K562 (cell line): ENCODE results near the gene MBNL1. TPM values are rescaled to one million over a fixed set of nuclear protein-coding genes. Genes with fewer than 3 reads are reported as not detected.

ENCODE experiments used
- ATAC-seq: fragments of 200-7000 bp; cut with Tn5 transposase; 3 replicates; pipeline ENCODE4 v1.9.1; 2020; ENCODE audit warnings: moderate library complexity
- BruUV-seq: library from RNA; stranded (reverse); fragments of 400-500 nt; replicated peaks from 2 replicates; lab custom pipeline; 2021; lab: Mats Ljungman, UMichigan
- CTCF ChIA-PET: fragments of 300-600 bp; formaldehyde crosslinking; extraction: SDS; loops from one replicate; lab custom pipeline; 2021; ENCODE audit warnings: low intra/inter-chr PET ratio; lab: Yijun Ruan, JAX
- POLR2A ChIA-PET: fragments of 300-600, 350-650 bp; sonication (Branson Sonifier 250); formaldehyde crosslinking; extraction: SDS; loops from one replicate; lab custom pipeline; 2021; ENCODE audit warnings: antibody characterized with exemption, inconsistent platforms; lab: Yijun Ruan, JAX
- DNase-seq, 4 experiments: peaks; one replicate each; pipeline versions ENCODE4 v3.0.0 to v3.0.0-alpha.2; 2011 to 2018; ENCODE audit warnings: low spot score in 3 of 4, mixed read lengths in 3 of 4; ENCODE audit errors: extremely low read depth in 1 of 4
- FAIRE-seq: peaks from 2 replicates; lab custom pipeline; 2011; peaks lifted over from hg19 to GRCh38; lab: Jason Lieb, UNC
- H2AFZ ChIP-seq: 2 replicates; pipeline ENCODE4 v1.6.0; 2011; ENCODE audit warnings: low read depth, low read length, control low read depth, inconsistent platforms
- H3K27ac ChIP-seq: fragments of 200-600 bp; 3 replicates; pipeline ENCODE4 v1.8.0; 2011; ENCODE audit warnings: low read depth, mild to moderate bottlenecking, control low read depth, inconsistent platforms, low read length, moderate library complexity, mixed read lengths; ENCODE audit errors: extremely low read depth
- H3K27me3 ChIP-seq, 2 experiments: fragments of 300-600 bp in 1 of 2; 2 replicates in 1 of 2; 3 replicates in 1 of 2; pipeline versions ENCODE4 v1.6.0 to v1.8.0; 2011; ENCODE audit warnings: inconsistent platforms in 2 of 2, low read length in 2 of 2, mild to moderate bottlenecking in 1 of 2, mixed read lengths in 1 of 2, moderate library complexity in 1 of 2; ENCODE audit not compliant: control insufficient read depth in 2 of 2, insufficient read depth in 2 of 2
- H3K36me3 ChIP-seq: fragments of 300-600 bp; 3 replicates; pipeline ENCODE4 v1.8.0; 2011; ENCODE audit warnings: mild to moderate bottlenecking, low read length, inconsistent platforms; ENCODE audit not compliant: control insufficient read depth, insufficient read depth
- H3K4me1 ChIP-seq, 2 experiments: fragments of 200-600 bp in 1 of 2; replicated peaks in 1 of 2; 2 replicates in 1 of 2; 3 replicates in 1 of 2; pipeline versions ENCODE4 v1.5.1 to v1.8.0; 2011; ENCODE audit warnings: inconsistent platforms in 2 of 2, low read length in 2 of 2, mild to moderate bottlenecking in 1 of 2, mixed read lengths in 1 of 2, moderate library complexity in 1 of 2; ENCODE audit not compliant: control insufficient read depth in 2 of 2, insufficient read depth in 2 of 2
- H3K4me2 ChIP-seq: 2 replicates; pipeline ENCODE4 v1.6.1; 2011; ENCODE audit warnings: low read length, control low read depth, inconsistent platforms, mixed read lengths; ENCODE audit not compliant: insufficient read depth
- H3K4me3 ChIP-seq: fragments of 200-600 bp; sonication (generic), shearing (Covaris generic); 2 replicates; pipeline ENCODE4 v1.5.1; 2016; ENCODE audit warnings: control low read depth, inconsistent platforms
- H3K79me2 ChIP-seq: fragments of 200-600 bp; 3 replicates; pipeline ENCODE4 v1.8.0; 2011; ENCODE audit warnings: low read length, inconsistent platforms; ENCODE audit not compliant: control insufficient read depth, insufficient read depth
- H3K9ac ChIP-seq, 2 experiments: 2 replicates each; pipeline versions ENCODE4 v1.6.0 to v1.6.1; 2011; ENCODE audit warnings: low read depth in 2 of 2, low read length in 2 of 2, control low read depth in 1 of 2, inconsistent platforms in 1 of 2, mild to moderate bottlenecking in 1 of 2, mixed read lengths in 1 of 2; ENCODE audit not compliant: insufficient read depth in 1 of 2
- H3K9me1 ChIP-seq: one replicate; pipeline ENCODE4 v1.6.0; 2011; ENCODE audit warnings: inconsistent platforms, mild to moderate bottlenecking, low read length, moderate library complexity; ENCODE audit not compliant: control insufficient read depth, insufficient read depth
- H3K9me3 ChIP-seq: replicated peaks from 2 replicates; pipeline ENCODE4 v1.5.1; 2011; ENCODE audit warnings: low read depth, low read length, inconsistent platforms; ENCODE audit not compliant: control insufficient read depth, insufficient read depth
- H4K20me1 ChIP-seq: replicated peaks from 2 replicates; pipeline ENCODE4 v1.6.1; 2011; ENCODE audit warnings: low read length, inconsistent platforms, mixed read lengths; ENCODE audit not compliant: control insufficient read depth, insufficient read depth
- KAT7 ChIP-seq: sonication (generic); formaldehyde crosslinking; IDR thresholded peaks from 2 replicates; pipeline ENCODE4 v1.8.0; 2022; ENCODE audit warnings: missing genetic modification reagents, mild to moderate bottlenecking, borderline replicate concordance
- PREB ChIP-seq: sonication (generic); formaldehyde crosslinking; IDR thresholded peaks from 2 replicates; pipeline ENCODE4 v1.8.1; 2023; ENCODE audit warnings: mild to moderate bottlenecking, missing genetic modification reagents
- RBM17 ChIP-seq: fragments of 200-400 bp; formaldehyde crosslinking; IDR thresholded peaks from 2 replicates; pipeline ENCODE4 v1.6.1; 2017; ENCODE audit warnings: low read depth, mild to moderate bottlenecking, low read length, borderline replicate concordance
- TAF15 ChIP-seq: fragments of 200-400 bp; formaldehyde crosslinking; IDR thresholded peaks from 2 replicates; pipeline ENCODE4 v1.6.1; 2017; ENCODE audit warnings: mild to moderate bottlenecking, low read depth, low read length, moderate library complexity
- ZBTB34 ChIP-seq: fragments of 250-450 bp; sonication (Bioruptor Pico); IDR thresholded peaks from 2 replicates; pipeline ENCODE4 v1.8.0; 2021; ENCODE audit warnings: mild to moderate bottlenecking, moderate library complexity
- ZKSCAN3 ChIP-seq: fragments of 250-450 bp; sonication (Bioruptor Pico); IDR thresholded peaks from 2 replicates; pipeline ENCODE4 v1.4.0; 2020
- ZNF449 ChIP-seq: fragments of 250-450 bp; sonication (Bioruptor Pico); IDR thresholded peaks from 2 replicates; pipeline ENCODE4 v1.8.0; 2022; ENCODE audit warnings: moderate library complexity, mild to moderate bottlenecking, inconsistent platforms
- ZNF551 ChIP-seq: fragments of 250-450 bp; sonication (Bioruptor Pico); IDR thresholded peaks from 2 replicates; pipeline ENCODE4 v1.5.0; 2021; ENCODE audit warnings: mild to moderate bottlenecking, moderate library complexity
- ZNF586 ChIP-seq: fragments of 450-650 bp; formaldehyde crosslinking; conservative IDR thresholded peaks from 2 replicates; pipeline ENCODE4 v1.4.0; 2020; ENCODE audit warnings: mild to moderate bottlenecking, moderate library complexity
- ZNF644 ChIP-seq: fragments of 200-800 bp; sonication (Bioruptor generic); IDR thresholded peaks from 2 replicates; pipeline ENCODE4 v1.6.1; 2016; ENCODE audit warnings: low read depth, missing genetic modification characterization, missing compliant biosample characterization
- WGBS: fragments of 100-300 bp; shearing (Covaris generic); methylation state at CpG from one replicate; pipeline ENCODE4 v1.1.6; 2016; ENCODE audit warnings: low coverage, mixed read lengths; ENCODE audit not compliant: insufficient coverage; ENCODE audit errors: missing lambda C conversion rate; 5-methylcytosine and 5-hydroxymethylcytosine counted together
- in situ Hi-C: fragments of 300-500 bp; cut with MboI; formaldehyde crosslinking; loops from 4 replicates; pipeline ENCODE4 v1.15.0; 2018; ENCODE audit warnings: inconsistent platforms, mixed read lengths
- intact Hi-C: fragments of 100-400 bp; cut with micrococcal nuclease; formaldehyde crosslinking; loops from 2 replicates; pipeline ENCODE4 v1.14.2; 2022
- polyA plus RNA-seq, 8 experiments: library from polyadenylated mRNA; depleted of rRNA in 4 of 8; stranded (reverse) in 5 of 8; unstranded in 3 of 8; fragments of >200 nt; fragmentation: Nextera tagmentation in 2 of 8; fragmentation: Illumina TruSeq in 1 of 8; extraction: Ambion mirVana in 2 of 8; extraction: Trizol in 1 of 8; gene quantifications; 2 replicates each; pipeline versions ENCODE4 v1.2.1 to v1.2.3, GENCODE V29; 2011 to 2014; ENCODE audit warnings: inconsistent platforms in 1 of 8, missing spikeins in 1 of 8
- total RNA-seq, 7 experiments: library from RNA; depleted of rRNA in 6 of 7; stranded (reverse); fragments of >200 nt in 6 of 7; fragmentation: Illumina TruSeq in 2 of 7; extraction: Trizol in 2 of 7; gene quantifications; 2 replicates each; pipeline versions ENCODE4 v1.2.1 to v1.2.3, GENCODE V29; 2011 to 2021; ENCODE audit warnings: low replicate concordance in 1 of 7
- TF ChIP-seq, protein P1 (sequence below): fragments of 250-450 bp; sonication (Bioruptor Pico); IDR thresholded peaks from 2 replicates; pipeline ENCODE4 v1.5.0; 2021; ENCODE audit warnings: mild to moderate bottlenecking, moderate library complexity

The MBNL1 gene
- total and polyA plus RNA-seq, 9 of the 15 experiments (the other 6 are each of a cell fraction or from before 2014, with no cell fraction given) = 70.3 to 243 (median 220) TPM

GRCh38 chr3:152269831-152270734 lies 1.4 kb downstream of the MBNL1 start (continued):
- no peak for TF ChIP-seq RBM17

GRCh38 chr3:152270937-152271336 lies 2.2 kb downstream of the MBNL1 start:
- ATAC-seq (peak; percentile 12), FAIRE-seq (no peak), DNase-seq (no peak)
- no TSS peak for BruUV-seq
- Histone ChIP-seq H3K9me3 (no peaks in the 10 kb centered on the region), H3K79me2 (peaks cover 99% of the 10 kb centered on the region), H3K9me1 (no peaks in the 10 kb centered on the region), H2AFZ (no peak overlapping the region), H3K4me3 (peak overlapping the region; percentile 75), H3K36me3 (peaks cover 14% of the 10 kb centered on the region; the same call in 2 of the 3 replicates), H3K4me1 (peaks cover 22 to 25% of the 10 kb centered on the region in 2 experiments; a peak in 4 of 5 replicates), H3K9ac (peak overlapping the region; percentile 10 to 91; a peak in 3 of 4 replicates), H3K4me2 (peak overlapping the region; percentile 82), H3K27me3 (no peaks in the 10 kb centered on the region), H3K27ac (peak overlapping the region; percentile 96), H4K20me1 (no peaks in the 10 kb centered on the region; the same call in 1 of the 2 replicates)
- in situ Hi-C loops = no loop called here
- ChIA-PET POLR2A (interaction anchor here (4.9 kb wide), 1 partner anchor 27 kb away, joined by 35 read pairs; no protein-coding TSS in a partner anchor), CTCF (no interaction called here)
- intact Hi-C loops = loop anchor here (1.0 to 10.0 kb wide), 6 partner anchors 20 to 1666 kb away; partner anchors contain the start of genes RAP2B and SELENOT
- WGBS = 0% methylated on average over 1 of the region's 1 CpG
- TF ChIP-seq PREB (CRISPR knock-in tag) = no peak
- TF ChIP-seq ZKSCAN3 (CRISPR knock-in tag) = no peak
- no peak for TF ChIP-seq ZNF449 (CRISPR knock-in tag)
- no peak for TF ChIP-seq ZNF586 (CRISPR knock-in tag)
- no peak for TF ChIP-seq KAT7
- TF ChIP-seq TAF15 = no peak
- TF ChIP-seq ZNF551 (CRISPR knock-in tag) = no peak
- TF ChIP-seq ZNF644 (tag) = no peak
- TF ChIP-seq ZBTB34 (CRISPR knock-in tag) = no peak
- TF ChIP-seq, protein P1, sequence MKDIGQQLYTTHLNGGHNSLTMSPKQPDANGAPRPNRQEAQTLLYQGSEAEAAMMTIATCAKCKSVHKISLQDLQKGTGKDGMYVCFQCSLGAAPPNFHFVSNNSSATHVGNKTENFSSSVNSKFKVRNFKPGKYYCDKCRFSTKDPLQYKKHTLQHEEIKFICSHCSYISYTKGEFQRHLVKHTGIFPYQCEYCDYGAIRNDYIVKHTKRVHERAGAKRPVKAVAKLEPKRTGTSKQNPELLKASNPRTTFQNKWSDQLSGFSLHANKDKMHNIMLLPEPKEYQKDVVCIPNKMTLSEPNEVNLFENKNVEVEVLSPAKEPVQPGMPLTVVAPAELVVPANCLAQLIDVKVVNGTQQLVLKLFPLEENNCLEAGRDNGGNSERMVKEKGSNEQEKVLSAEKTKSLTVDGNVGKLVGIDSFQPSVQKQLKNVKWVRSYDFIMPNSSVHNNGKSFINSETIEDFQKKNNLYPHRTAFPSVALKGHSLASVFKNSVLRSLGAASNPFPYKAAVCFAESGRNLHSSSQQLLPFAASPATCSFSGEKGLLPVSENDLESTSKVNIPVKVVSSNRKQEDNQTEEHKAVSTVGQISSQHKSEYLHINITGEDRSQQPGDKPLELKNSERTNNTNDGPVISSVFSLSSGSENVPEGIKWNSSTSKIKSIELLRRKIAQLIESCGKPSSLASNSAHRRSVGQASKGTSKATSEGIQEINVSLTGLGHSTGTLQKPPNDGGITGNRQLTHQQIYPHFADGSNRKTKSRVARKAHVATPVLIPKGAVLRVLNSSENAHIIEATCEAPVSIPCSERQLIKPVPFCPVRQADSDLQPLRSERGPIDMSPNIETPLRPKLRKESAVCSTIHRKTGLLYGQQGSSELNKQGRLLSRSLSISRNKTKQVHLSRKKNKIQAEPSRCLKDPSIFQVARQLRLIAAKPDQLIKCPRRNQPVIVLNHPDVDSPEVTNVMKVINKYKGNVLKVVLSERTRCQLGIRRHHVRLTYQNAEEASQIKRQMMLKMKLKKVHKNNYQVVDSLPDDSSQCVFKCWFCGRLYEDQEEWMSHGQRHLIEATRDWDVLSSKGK = no peak
